HG02852 (cell line): Measurements from ENCODE around the gene MACF1.
"Not testable (repeated sequence)": the region's sequence is repeated elsewhere in the genome, so short reads cannot be mapped to it uniquely, and the experiment has no call there.

ENCODE experiments used
- ATAC-seq: cut with Tn5 transposase; IDR thresholded peaks from one replicate; pipeline ENCODE4 v1.9.1; 2021; ENCODE audit warnings: mild to moderate bottlenecking, moderate library complexity; ENCODE audit not compliant: unreplicated experiment

The MACF1 gene

GRCh38 chr1:39204441-39205081 lies at the start of gene MACF1:
Gene MACF1, plus strand, starts transcription at chr1:39204695. Its CDS starts 328 bp downstream, at chr1:39205023.
- ATAC-seq = no peak

- no peak for ATAC-seq
These were observed 47.2 kb upstream of the MACF1 start for GRCh38 chr1:39157304-39157703.

- no peak for ATAC-seq
These were observed 46.0 kb upstream of the MACF1 start for GRCh38 chr1:39158327-39159086.

GRCh38 chr1:39159224-39160036 lies 45.1 kb upstream of the MACF1 start:
- ATAC-seq = no peak

GRCh38 chr1:39160703-39161102 lies 43.8 kb upstream of the MACF1 start:
- no peak for ATAC-seq

- not testable (repeated sequence) for ATAC-seq
These were observed 42.7 kb upstream of the MACF1 start for GRCh38 chr1:39161811-39162210.

- ATAC-seq = no peak
These were observed 41.0 kb upstream of the MACF1 start for GRCh38 chr1:39163469-39163868.

GRCh38 chr1:39164256-39164655 lies 40.2 kb upstream of the MACF1 start:
- ATAC-seq = no peak

- ATAC-seq = no peak
These were observed 39.4 kb upstream of the MACF1 start for GRCh38 chr1:39165049-39165448.

GRCh38 chr1:39165488-39165887 lies 39.0 kb upstream of the MACF1 start:
- ATAC-seq = no peak

GRCh38 chr1:39167632-39168209 lies 36.8 kb upstream of the MACF1 start:
- ATAC-seq = no peak

- no peak for ATAC-seq
These were observed 36.0 kb upstream of the MACF1 start for GRCh38 chr1:39168301-39169080.

- ATAC-seq = no peak
These were observed 33.5 kb upstream of the MACF1 start for GRCh38 chr1:39170731-39171667.

GRCh38 chr1:39173119-39173994 lies 31.1 kb upstream of the MACF1 start:
- no peak for ATAC-seq

GRCh38 chr1:39173995-39174380 lies 30.5 kb upstream of the MACF1 start:
- ATAC-seq = no peak

- ATAC-seq = no peak
These were observed 30.0 kb upstream of the MACF1 start for GRCh38 chr1:39174390-39175081.

GRCh38 chr1:39177706-39178105 lies 26.8 kb upstream of the MACF1 start:
- ATAC-seq = no peak
